Right atrium auricular region (tissue), 2 donors: Measurements from ENCODE around the gene NT5C1B. TPM values are rescaled to one million over a fixed set of nuclear protein-coding genes. Genes with fewer than 3 reads are reported as not detected.

Source experiments
- DNase-seq: peaks from one replicate; pipeline ENCODE4 v3.0.0-alpha.2; 2019; ENCODE audit warnings: low spot score
- H3K27ac ChIP-seq, 2 donors: fragments of 200-600 bp; sonication (generic); 1 replicate in 1 of 2; 2 replicates in 1 of 2; pipeline ENCODE4 v1.5.1; 2016 to 2019
- H3K27me3 ChIP-seq, 2 donors: fragments of 200-600 bp; sonication (generic); one replicate each; pipeline versions ENCODE4 v1.5.1 to v1.6.0; 2017 to 2019
- H3K36me3 ChIP-seq: fragments of 200-600 bp; sonication (generic); one replicate; pipeline ENCODE4 v1.5.1; 2016
- H3K4me1 ChIP-seq, 2 donors: fragments of 200-600 bp; sonication (generic); one replicate each; pipeline versions ENCODE4 v1.5.1 to v1.6.0; 2017 to 2019
- H3K4me3 ChIP-seq, 2 donors: fragments of 200-600 bp; sonication (generic); 1 replicate in 1 of 2; 2 replicates in 1 of 2; pipeline ENCODE4 v1.5.1; 2017 to 2019; ENCODE audit warnings: mild to moderate bottlenecking in 1 of 2, moderate library complexity in 1 of 2
- H3K9me3 ChIP-seq, 2 donors: fragments of 200-600 bp; sonication (generic); one replicate each; pipeline ENCODE4 v1.5.1; 2019
- total RNA-seq, 2 donors: library from RNA; depleted of rRNA; stranded (reverse); fragments of >200 nt; gene quantifications; one replicate each; pipeline ENCODE4 v1.1.0, GENCODE V29; 2016
- TF ChIP-seq, protein P1 (sequence below), 2 donors: fragments of 200-600 bp; sonication (generic); IDR thresholded peaks; one replicate each; pipeline ENCODE4 v1.5.1; 2019; ENCODE audit warnings: antibody characterized with exemption in 2 of 2

Gene NT5C1B
- total RNA-seq, 2 donors from 2014 or later = not detected

- H3K9me3 ChIP-seq = no peaks in the 10 kb centered on the region
- no peaks in the 10 kb centered on the region for H3K36me3 ChIP-seq
- H3K27ac ChIP-seq = peak overlapping the region in 1 of 2 donors; percentile 3
- H3K27me3 ChIP-seq = no peaks in the 10 kb centered on the region
- H3K4me3 ChIP-seq = no peak overlapping the region
- DNase-seq = no peak
- H3K4me1 ChIP-seq = peaks cover 0 to 39% of the 10 kb centered on the region in 2 donors
- TF ChIP-seq, protein P1, sequence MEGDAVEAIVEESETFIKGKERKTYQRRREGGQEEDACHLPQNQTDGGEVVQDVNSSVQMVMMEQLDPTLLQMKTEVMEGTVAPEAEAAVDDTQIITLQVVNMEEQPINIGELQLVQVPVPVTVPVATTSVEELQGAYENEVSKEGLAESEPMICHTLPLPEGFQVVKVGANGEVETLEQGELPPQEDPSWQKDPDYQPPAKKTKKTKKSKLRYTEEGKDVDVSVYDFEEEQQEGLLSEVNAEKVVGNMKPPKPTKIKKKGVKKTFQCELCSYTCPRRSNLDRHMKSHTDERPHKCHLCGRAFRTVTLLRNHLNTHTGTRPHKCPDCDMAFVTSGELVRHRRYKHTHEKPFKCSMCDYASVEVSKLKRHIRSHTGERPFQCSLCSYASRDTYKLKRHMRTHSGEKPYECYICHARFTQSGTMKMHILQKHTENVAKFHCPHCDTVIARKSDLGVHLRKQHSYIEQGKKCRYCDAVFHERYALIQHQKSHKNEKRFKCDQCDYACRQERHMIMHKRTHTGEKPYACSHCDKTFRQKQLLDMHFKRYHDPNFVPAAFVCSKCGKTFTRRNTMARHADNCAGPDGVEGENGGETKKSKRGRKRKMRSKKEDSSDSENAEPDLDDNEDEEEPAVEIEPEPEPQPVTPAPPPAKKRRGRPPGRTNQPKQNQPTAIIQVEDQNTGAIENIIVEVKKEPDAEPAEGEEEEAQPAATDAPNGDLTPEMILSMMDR (IDR thresholded peaks at IDR 0.05) = no peak
Measured at GRCh38 chr2:18516112-18516511, 73.3 kb downstream of the NT5C1B start.

- H3K36me3 ChIP-seq = no peaks in the 10 kb centered on the region
- peaks cover 0 to 27% of the 10 kb centered on the region in 2 donors for H3K4me1 ChIP-seq
- TF ChIP-seq, protein P1 (IDR thresholded peaks at IDR 0.05) = no peak
- no peak overlapping the region for H3K4me3 ChIP-seq
- no peak for DNase-seq
- peak overlapping the region in 1 of 2 donors; percentile 33 for H3K27ac ChIP-seq
- H3K27me3 ChIP-seq = no peaks in the 10 kb centered on the region
- no peaks in the 10 kb centered on the region for H3K9me3 ChIP-seq
Measured at GRCh38 chr2:18514526-18515461, 74.6 kb downstream of the NT5C1B start.

Other genes starting within 250 kb of the NT5C1B start
- 10 to 100 TPM; 45.0 to 67.5 TPM for gene RDH14, start 28.9 kb downstream of the NT5C1B start, total RNA-seq